ENCODE results near the gene TAF3.

TAF3 gene

GRCh38 chr10:8059191-8059936 is 241.1 kb downstream of the TAF3 start:
- DNase-seq (ENCODE audit: low spot score): no peak

DNA sequence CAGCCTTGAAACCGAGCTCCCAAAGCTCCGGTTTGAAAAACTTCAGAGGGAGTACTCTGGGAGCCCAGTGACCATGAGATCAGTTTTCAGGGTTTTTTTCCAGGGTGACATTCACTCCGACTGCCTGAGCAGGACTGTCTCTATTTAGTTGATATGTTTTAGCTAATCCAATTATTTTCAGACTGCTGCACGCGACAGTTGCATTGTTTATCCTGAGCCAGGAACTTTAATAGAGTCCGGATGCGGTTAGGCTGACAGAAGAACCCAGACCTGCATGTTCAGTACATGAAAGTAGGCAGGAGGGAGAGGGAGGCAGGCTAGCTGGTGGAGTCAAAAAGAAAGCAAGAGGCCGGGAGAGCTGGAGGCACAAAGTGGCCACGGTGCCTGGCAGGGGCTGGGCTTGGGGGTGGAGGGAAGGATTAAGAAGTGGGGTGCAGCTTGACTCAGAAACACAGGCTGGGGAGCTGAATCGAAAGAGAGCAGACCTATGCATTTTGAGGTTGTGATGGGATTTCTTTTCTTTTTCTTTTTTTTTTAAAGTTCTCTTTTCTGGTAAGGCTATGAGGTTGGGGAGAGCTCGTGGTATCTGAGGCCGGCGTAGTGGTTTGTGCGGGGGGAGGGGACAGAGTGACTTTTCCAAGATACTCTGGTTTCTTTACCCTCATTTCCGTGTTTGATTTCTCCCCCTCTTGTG is 241.9 kb downstream of the TAF3 start:
- DNase-seq (ENCODE audit: low spot score): peak; percentile 52

DNA sequence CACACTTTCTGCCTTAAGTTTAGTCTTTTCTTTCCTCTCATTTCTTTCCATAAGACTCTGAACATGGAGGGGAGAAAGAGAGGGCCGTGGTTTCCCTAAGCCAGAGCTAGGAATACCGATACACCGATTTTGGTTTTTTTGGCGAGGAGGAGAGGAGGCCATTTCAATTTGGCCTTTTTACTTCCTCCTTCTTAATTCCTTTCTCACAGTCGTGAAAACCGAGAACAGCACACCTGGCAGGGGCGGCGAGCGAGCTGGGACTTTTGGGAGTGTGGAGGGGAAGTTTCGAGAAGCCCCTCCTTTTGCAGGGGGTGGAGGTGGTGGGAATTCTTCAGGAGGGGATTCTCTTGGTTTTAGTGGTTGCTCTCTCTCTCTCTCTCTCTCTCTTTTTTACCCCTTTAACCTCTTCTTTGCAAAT is 242.4 kb downstream of the TAF3 start:
- DNase-seq (ENCODE audit: low spot score): no peak

GRCh38 chr10:8061274-8062211 is 243.2 kb downstream of the TAF3 start:
- DNase-seq (ENCODE audit: low spot score): no peak

DNA sequence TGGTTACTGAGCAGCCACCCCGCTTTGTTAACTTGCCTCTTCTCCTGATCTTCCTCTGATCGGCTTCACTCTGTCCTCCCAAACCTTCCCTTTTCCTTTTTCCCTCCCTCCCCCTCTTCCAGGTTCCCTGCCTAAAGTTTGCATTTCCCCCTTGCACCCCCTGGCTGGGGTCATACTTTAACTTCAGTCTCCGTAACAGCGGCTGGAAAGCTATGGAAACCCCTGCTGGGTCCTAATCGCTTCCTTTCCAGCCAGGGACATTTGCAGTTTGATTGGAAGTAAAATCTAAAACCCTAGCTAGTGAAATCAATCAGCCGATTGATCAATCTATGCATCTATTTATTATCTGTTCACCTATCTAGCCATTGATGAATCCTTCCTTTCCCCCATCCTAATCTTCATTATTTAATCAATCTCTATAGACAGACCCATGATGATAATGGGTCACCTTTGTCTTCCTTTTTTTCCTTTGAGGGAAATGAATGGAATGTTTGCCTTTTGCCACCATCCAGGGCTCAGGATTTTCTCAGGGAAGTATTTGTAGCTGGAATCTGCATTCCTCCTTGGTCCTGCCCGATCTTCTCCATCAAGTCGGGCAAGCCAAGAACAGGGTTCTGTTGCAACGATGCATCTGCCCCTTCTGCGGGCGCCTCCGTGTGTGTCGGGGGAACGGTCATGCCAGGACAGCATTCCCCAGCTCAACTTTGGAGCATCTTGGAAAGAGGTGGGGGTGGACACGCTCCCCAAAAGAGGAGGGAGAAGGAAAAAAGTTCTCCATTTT is 245.0 kb downstream of the TAF3 start:
- DNase-seq (ENCODE audit: low spot score): no peak

GRCh38 chr10:8063935-8064334 is 245.6 kb downstream of the TAF3 start:
- no peak for DNase-seq (ENCODE audit: low spot score)

GRCh38 chr10:8064436-8064835 is 246.1 kb downstream of the TAF3 start:
- no peak for DNase-seq (ENCODE audit: low spot score)

- DNase-seq (ENCODE audit: low spot score): peak; percentile 35
These were observed 247.3 kb downstream of the TAF3 start for GRCh38 chr10:8065651-8066050.

DNA sequence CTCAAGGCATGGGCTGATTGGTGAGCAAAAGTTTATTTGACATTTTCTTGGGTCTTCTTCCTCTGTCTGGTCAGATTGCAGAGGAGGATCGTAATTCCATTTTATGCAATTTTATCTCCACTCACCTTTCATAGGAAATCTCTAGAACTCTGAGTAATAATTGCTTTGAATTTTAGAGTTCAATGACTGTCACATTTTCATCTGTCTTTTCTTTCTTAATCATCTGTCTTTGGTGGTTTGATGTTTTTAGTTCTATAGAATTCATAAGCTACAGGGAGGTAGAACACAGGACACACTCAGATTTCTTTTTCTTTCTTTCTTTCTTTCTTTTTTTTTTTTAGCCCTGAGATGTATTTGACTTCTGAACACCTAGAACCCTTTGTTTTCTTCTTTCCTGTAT is 247.8 kb downstream of the TAF3 start:
- no peak for DNase-seq (ENCODE audit: low spot score)
